ENCODE results near the gene LRRC52.

The LRRC52 gene
- 0 reads per million in 3 experiments for total RNA-seq

- DNase-seq: no peak
These were observed at the start of gene LRRC52 for GRCh38 chr1:165543532-165544438. LRRC52 (plus strand) TSS chr1:165544000; CDS start chr1:165544297, 297 bp downstream.

GRCh38 chr1:165494949-165495857 is 48.6 kb upstream of the LRRC52 start:
- no peak for DNase-seq

GRCh38 chr1:165495858-165496205 is 48.0 kb upstream of the LRRC52 start:
- no peak for DNase-seq

GRCh38 chr1:165496501-165496900 is 47.3 kb upstream of the LRRC52 start:
- no peak for DNase-seq

GRCh38 chr1:165497069-165498013 is 46.5 kb upstream of the LRRC52 start:
- DNase-seq: no peak

GRCh38 chr1:165501330-165501969 is 42.4 kb upstream of the LRRC52 start:
- DNase-seq: no peak

GRCh38 chr1:165501970-165502348 is 41.8 kb upstream of the LRRC52 start:
- DNase-seq: no peak

- DNase-seq: no peak
These were observed 36.2 kb upstream of the LRRC52 start for GRCh38 chr1:165507570-165507969.

GRCh38 chr1:165508291-165508690 is 35.5 kb upstream of the LRRC52 start:
- DNase-seq: no peak

- no peak for DNase-seq
These were observed 31.0 kb upstream of the LRRC52 start for GRCh38 chr1:165512816-165513215.

- no peak for DNase-seq
These were observed 27.3 kb upstream of the LRRC52 start for GRCh38 chr1:165516469-165516868.

- DNase-seq: no peak
These were observed 23.2 kb upstream of the LRRC52 start for GRCh38 chr1:165520646-165521045.

GRCh38 chr1:165524639-165525285 is 19.0 kb upstream of the LRRC52 start:
- DNase-seq: no peak

GRCh38 chr1:165525708-165526107 is 18.1 kb upstream of the LRRC52 start:
- no peak for DNase-seq

- no peak for DNase-seq
These were observed 16.4 kb upstream of the LRRC52 start for GRCh38 chr1:165527251-165528007.

- no peak for DNase-seq
These were observed 12.8 kb upstream of the LRRC52 start for GRCh38 chr1:165531021-165531420.

GRCh38 chr1:165532053-165532452 is 11.7 kb upstream of the LRRC52 start:
- no peak for DNase-seq

GRCh38 chr1:165533254-165533653 is 10.5 kb upstream of the LRRC52 start:
- DNase-seq: no peak

- DNase-seq: no peak
These were observed 7.8 kb upstream of the LRRC52 start for GRCh38 chr1:165536016-165536415.

GRCh38 chr1:165537356-165538109 is 6.3 kb upstream of the LRRC52 start:
- DNase-seq: no peak

Measured in central memory CD4-positive, alpha-beta T cell (primary cell).